Endothelial cell of umbilical vein (primary cell): Measurements from ENCODE around the gene HBG2.

Experiments
- EZH2 ChIP-seq: IDR thresholded peaks from 2 replicates; pipeline ENCODE4 v1.6.1; 2012; ENCODE audit warnings: borderline replicate concordance, low read depth, mild to moderate bottlenecking, moderate library complexity, low read length, inconsistent platforms; ENCODE audit not compliant: severe bottlenecking
- JUN ChIP-seq: IDR thresholded peaks from 2 replicates; pipeline ENCODE4 v1.6.1; 2011; ENCODE audit warnings: borderline replicate concordance, low read depth; ENCODE audit not compliant: insufficient read length, insufficient read depth
- MYC ChIP-seq: IDR thresholded peaks from one replicate; pipeline ENCODE4 v1.6.1; 2011; ENCODE audit warnings: mild to moderate bottlenecking, low read depth, low read length
- POLR2A ChIP-seq: IDR thresholded peaks from 2 replicates; pipeline ENCODE4 v1.6.1; 2012; ENCODE audit warnings: low read depth, mild to moderate bottlenecking, control low read depth, low read length
- POLR2AphosphoS5 ChIP-seq: IDR thresholded peaks from 2 replicates; pipeline ENCODE4 v1.6.1; 2012; ENCODE audit warnings: low read depth, mild to moderate bottlenecking, control low read depth, low read length, moderate library complexity; ENCODE audit not compliant: insufficient read depth
- TF ChIP-seq, protein P1 (sequence below), 2 donors: IDR thresholded peaks; 1 replicate in 1 of 2; 2 replicates in 1 of 2; pipeline ENCODE4 v1.5.1; 2011; ENCODE audit warnings: low read length in 2 of 2, mild to moderate bottlenecking in 2 of 2, moderate library complexity in 2 of 2, control low read depth in 1 of 2, inconsistent platforms in 1 of 2, low read depth in 1 of 2; ENCODE audit not compliant: insufficient read depth in 1 of 2; ENCODE audit errors: extremely low read depth in 1 of 2
- TF ChIP-seq, protein P2 (sequence below): IDR thresholded peaks from 2 replicates; pipeline ENCODE4 v1.6.1; 2011; ENCODE audit not compliant: insufficient read depth, insufficient read length

DNA sequence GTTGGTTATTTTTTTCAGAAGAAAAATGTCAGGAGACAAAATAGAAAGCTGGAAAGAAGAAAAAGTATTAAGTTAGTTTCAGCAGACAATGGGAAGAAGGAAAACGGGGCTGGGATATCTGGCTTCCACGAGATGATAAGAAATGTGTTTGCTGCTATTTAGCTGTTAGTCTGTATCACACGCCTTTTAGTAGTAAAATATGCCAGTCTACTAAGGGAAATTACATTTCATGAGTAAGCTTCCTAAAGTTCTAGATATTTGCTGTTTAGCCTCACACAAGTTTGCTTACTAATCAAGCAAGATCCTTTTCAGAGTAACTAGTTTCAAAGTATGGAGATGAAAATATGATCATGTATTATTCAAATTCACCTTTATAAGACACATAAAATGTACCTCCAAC lies 45.7 kb upstream of the HBG2 start:
- TF ChIP-seq, protein P1, sequence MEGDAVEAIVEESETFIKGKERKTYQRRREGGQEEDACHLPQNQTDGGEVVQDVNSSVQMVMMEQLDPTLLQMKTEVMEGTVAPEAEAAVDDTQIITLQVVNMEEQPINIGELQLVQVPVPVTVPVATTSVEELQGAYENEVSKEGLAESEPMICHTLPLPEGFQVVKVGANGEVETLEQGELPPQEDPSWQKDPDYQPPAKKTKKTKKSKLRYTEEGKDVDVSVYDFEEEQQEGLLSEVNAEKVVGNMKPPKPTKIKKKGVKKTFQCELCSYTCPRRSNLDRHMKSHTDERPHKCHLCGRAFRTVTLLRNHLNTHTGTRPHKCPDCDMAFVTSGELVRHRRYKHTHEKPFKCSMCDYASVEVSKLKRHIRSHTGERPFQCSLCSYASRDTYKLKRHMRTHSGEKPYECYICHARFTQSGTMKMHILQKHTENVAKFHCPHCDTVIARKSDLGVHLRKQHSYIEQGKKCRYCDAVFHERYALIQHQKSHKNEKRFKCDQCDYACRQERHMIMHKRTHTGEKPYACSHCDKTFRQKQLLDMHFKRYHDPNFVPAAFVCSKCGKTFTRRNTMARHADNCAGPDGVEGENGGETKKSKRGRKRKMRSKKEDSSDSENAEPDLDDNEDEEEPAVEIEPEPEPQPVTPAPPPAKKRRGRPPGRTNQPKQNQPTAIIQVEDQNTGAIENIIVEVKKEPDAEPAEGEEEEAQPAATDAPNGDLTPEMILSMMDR (IDR thresholded peaks at IDR 0.05; ENCODE audit: extremely low read depth in 1 of 2, insufficient read depth in 1 of 2, low read depth in 1 of 2, low read length in 2 of 2) = no peak
- TF ChIP-seq, protein P2, sequence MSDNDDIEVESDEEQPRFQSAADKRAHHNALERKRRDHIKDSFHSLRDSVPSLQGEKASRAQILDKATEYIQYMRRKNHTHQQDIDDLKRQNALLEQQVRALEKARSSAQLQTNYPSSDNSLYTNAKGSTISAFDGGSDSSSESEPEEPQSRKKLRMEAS = no peak
- no peak for TF ChIP-seq EZH2
- no peak for TF ChIP-seq POLR2A
- TF ChIP-seq MYC = no peak
- no peak for TF ChIP-seq JUN
- no peak for TF ChIP-seq POLR2AphosphoS5
